CD4-positive, alpha-beta T cell (primary cell): ENCODE results near the gene MUSTN1. TPM values are rescaled to one million over a fixed set of nuclear protein-coding genes. Genes with fewer than 3 reads are reported as not detected.

Experiments
- ATAC-seq: fragments of 200-7000 bp; cut with Tn5 transposase; one replicate; pipeline ENCODE4 v1.10.0; 2022; ENCODE audit warnings: mild to moderate bottlenecking; ENCODE audit not compliant: poor library complexity
- CTCF ChIA-PET: fragments of 350-600 bp; sonication (Branson Sonifier 250); formaldehyde crosslinking; loops from one replicate; lab custom pipeline; 2021; ENCODE audit warnings: antibody characterized with exemption, inconsistent platforms; lab: Charles Lee
- POLR2A ChIA-PET: fragments of 350-600 bp; sonication (Branson Sonifier 250); formaldehyde crosslinking; loops from one replicate; lab custom pipeline; 2021; ENCODE audit warnings: antibody characterized with exemption, inconsistent platforms; lab: Charles Lee
- DNase-seq, 14 experiments: peaks; one replicate each; pipeline ENCODE4 v3.0.0-alpha.2; 2013 to 2020; ENCODE audit warnings: mixed read lengths in 2 of 14
- H3K27ac ChIP-seq, 2 donors: one replicate each; pipeline versions ENCODE4 v1.5.1 to v1.7.0; 2013; ENCODE audit warnings: low read length in 2 of 2, low read depth in 1 of 2, mild to moderate bottlenecking in 1 of 2
- H3K27me3 ChIP-seq, 2 experiments: 1 replicate in 1 of 2; 2 replicates in 1 of 2; pipeline versions ENCODE4 v1.6.1 to v1.7.0; 2013; ENCODE audit warnings: low read length in 2 of 2, control low read depth in 1 of 2, mild to moderate bottlenecking in 1 of 2, moderate library complexity in 1 of 2; ENCODE audit not compliant: insufficient read depth in 2 of 2, control insufficient read depth in 1 of 2
- H3K36me3 ChIP-seq: one replicate; pipeline ENCODE4 v1.6.1; 2013; ENCODE audit warnings: low read length, control low read depth; ENCODE audit not compliant: insufficient read depth
- H3K4me1 ChIP-seq: one replicate; pipeline ENCODE4 v1.6.1; 2013; ENCODE audit warnings: low read length, control low read depth; ENCODE audit not compliant: insufficient read depth
- H3K4me3 ChIP-seq: one replicate; pipeline ENCODE4 v1.5.1; 2013; ENCODE audit warnings: mild to moderate bottlenecking, low read length, moderate library complexity
- H3K9me3 ChIP-seq, 2 experiments: 1 replicate in 1 of 2; 2 replicates in 1 of 2; pipeline versions ENCODE4 v1.6.1 to v1.7.0; 2013; ENCODE audit warnings: low read length in 2 of 2, mild to moderate bottlenecking in 2 of 2, control low read depth in 1 of 2, moderate library complexity in 1 of 2; ENCODE audit not compliant: control insufficient read depth in 1 of 2, insufficient read depth in 1 of 2
- H3K27ac Mint-ChIP-seq: one replicate; pipeline ENCODE4 v1.8.0; 2020; ENCODE audit warnings: mixed read lengths
- H3K27me3 Mint-ChIP-seq: one replicate; pipeline ENCODE4 v1.8.0; 2021; ENCODE audit warnings: mixed read lengths
- H3K36me3 Mint-ChIP-seq: one replicate; pipeline ENCODE4 v1.8.0; 2021; ENCODE audit warnings: low read depth, mixed read lengths
- H3K4me1 Mint-ChIP-seq: one replicate; pipeline ENCODE4 v1.8.0; 2021; ENCODE audit warnings: low read depth, mixed read lengths
- H3K4me3 Mint-ChIP-seq: one replicate; pipeline ENCODE4 v1.8.0; 2020; ENCODE audit warnings: mild to moderate bottlenecking, mixed read lengths
- H3K9me3 Mint-ChIP-seq: one replicate; pipeline ENCODE4 v1.8.0; 2020; ENCODE audit warnings: mixed read lengths
- CTCF ChIP-seq: fragments of 200-600 bp; IDR thresholded peaks from one replicate; pipeline ENCODE4 v1.8.0; 2022; ENCODE audit warnings: antibody characterized with exemption, mild to moderate bottlenecking
- intact Hi-C, 2 experiments: fragments of 100-400 bp; cut with DNase I in 1 of 2; cut with micrococcal nuclease in 1 of 2; formaldehyde crosslinking; loops; one replicate each; pipeline versions ENCODE4 v1.15.1 to v1.9.0; 2023 to 2025; cut with DNase I, micrococcal nuclease
- total RNA-seq, 174 experiments: library from RNA in 2 of 174; stranded (reverse) in 2 of 174; gene quantifications; one replicate each; pipeline ENCODE4 v1.2.3 and lab custom pipeline; 2021 to 2026

MUSTN1 gene
- total RNA-seq, 2 experiments from 2014 or later: 10.7 to 11.3 TPM

- intact Hi-C loops: no loop called here
- CTCF ChIA-PET: no interaction called here
Measured at GRCh38 chr3:52789746-52790040, 45.1 kb downstream of the MUSTN1 start.

DNA sequence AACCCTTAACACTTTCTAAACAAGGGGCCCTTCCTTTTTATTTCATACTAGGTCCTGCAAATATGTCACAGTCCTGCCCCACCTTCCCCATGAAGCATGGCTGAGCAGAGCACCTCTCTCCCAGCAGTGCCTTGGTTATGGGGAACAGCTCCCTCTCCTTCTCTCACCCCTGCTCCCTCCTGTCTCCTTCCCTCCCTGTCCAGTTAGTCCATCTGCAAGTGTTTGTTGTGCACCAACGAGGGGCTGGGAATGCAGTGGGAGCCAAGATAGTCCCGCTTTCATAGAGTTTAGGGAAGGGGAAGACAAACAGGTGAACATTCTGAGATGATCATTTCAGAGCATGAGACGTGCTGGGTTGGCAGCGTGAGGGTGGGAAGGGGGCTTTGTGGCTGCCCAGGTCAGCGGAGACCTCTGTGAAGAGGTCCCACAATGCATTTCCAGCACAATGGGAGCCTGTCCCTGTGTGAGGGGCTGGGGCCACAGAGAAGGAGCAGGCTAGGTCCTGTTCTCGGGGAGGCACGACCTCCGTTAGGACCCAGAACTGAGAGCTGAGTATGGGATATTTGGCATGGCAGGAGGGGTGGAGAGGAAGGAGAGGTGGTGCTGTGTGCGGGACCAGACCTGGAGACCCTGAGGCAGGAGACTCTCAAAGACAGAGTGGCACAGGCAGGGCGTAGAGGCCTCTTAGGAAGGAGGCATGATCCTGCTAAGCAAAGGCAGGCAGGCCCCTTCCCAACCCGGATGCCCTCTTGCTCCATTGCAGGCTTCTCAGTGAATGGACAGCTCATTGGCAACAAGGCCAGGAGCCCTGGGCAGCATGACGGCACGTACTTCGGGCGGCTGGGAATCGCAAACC is 45.7 kb downstream of the MUSTN1 start:
- Histone ChIP-seq H3K4me1 (no peaks in the 10 kb centered on the region), H3K4me3 (no peak overlapping the region), H3K27me3 (no peaks in the 10 kb centered on the region), H3K36me3 (no peaks in the 10 kb centered on the region), H3K9me3 (no peaks in the 10 kb centered on the region), H3K27ac (no peak overlapping the region)
- DNase-seq (no peak), ATAC-seq (no peak)
- Mint-ChIP-seq H3K27me3 (no peaks in the 10 kb centered on the region), H3K27ac (no peak overlapping the region), H3K4me3 (no peak overlapping the region), H3K4me1 (no peaks in the 10 kb centered on the region), H3K36me3 (no peaks in the 10 kb centered on the region), H3K9me3 (no peaks in the 10 kb centered on the region)
- POLR2A ChIA-PET: no interaction called here
- intact Hi-C loops: no loop called here
- no peak for TF ChIP-seq CTCF
- CTCF ChIA-PET: no interaction called here

More at GRCh38 chr3:52789746-52790040, 45.1 kb downstream of the MUSTN1 start:
- H3K36me3 Mint-ChIP-seq: no peaks in the 10 kb centered on the region
- Histone ChIP-seq H3K4me3 (no peak overlapping the region), H3K9me3 (no peaks in the 10 kb centered on the region), H3K27ac (no peak overlapping the region), H3K4me1 (no peaks in the 10 kb centered on the region), H3K27me3 (no peaks in the 10 kb centered on the region), H3K36me3 (no peaks in the 10 kb centered on the region)
- H3K9me3 Mint-ChIP-seq: no peaks in the 10 kb centered on the region
- no peaks in the 10 kb centered on the region for H3K4me1 Mint-ChIP-seq
- no peak for TF ChIP-seq CTCF
- POLR2A ChIA-PET: no interaction called here
- H3K27me3 Mint-ChIP-seq: no peaks in the 10 kb centered on the region
- no peak for DNase-seq
- H3K4me3 Mint-ChIP-seq: no peak overlapping the region
- ATAC-seq: no peak
- no peak overlapping the region for H3K27ac Mint-ChIP-seq

GRCh38 chr3:52787672-52788625 is 46.9 kb downstream of the MUSTN1 start:
- H3K27me3 ChIP-seq: no peaks in the 10 kb centered on the region
- no peak for ATAC-seq
- no peaks in the 10 kb centered on the region for H3K36me3 Mint-ChIP-seq

More at GRCh38 chr3:52787672-52788625, 46.9 kb downstream of the MUSTN1 start:
- no peaks in the 10 kb centered on the region for H3K36me3 ChIP-seq
- Mint-ChIP-seq H3K27me3 (no peaks in the 10 kb centered on the region), H3K4me1 (no peaks in the 10 kb centered on the region), H3K9me3 (no peaks in the 10 kb centered on the region), H3K27ac (no peak overlapping the region), H3K4me3 (no peak overlapping the region)
- no peaks in the 10 kb centered on the region for H3K4me1 ChIP-seq
- CTCF ChIA-PET: no interaction called here
- POLR2A ChIA-PET: no interaction called here
- no peak for DNase-seq
- no peaks in the 10 kb centered on the region for H3K9me3 ChIP-seq
- TF ChIP-seq CTCF: no peak
- H3K4me3 ChIP-seq: no peak overlapping the region
- intact Hi-C loops: no loop called here
- no peak overlapping the region for H3K27ac ChIP-seq
